SK-N-SH treated with all-trans-retinoic acid at 6 μM for 48 hours (cell line): Measurements from ENCODE around the gene TMBIM4.

ENCODE experiments used
- ATAC-seq: fragments of 200-7000 bp; cut with Tn5 transposase; 3 replicates; pipeline ENCODE4 v1.9.1; 2020; ENCODE audit warnings: mild to moderate bottlenecking, moderate library complexity
- BACH2 ChIP-seq: fragments of 250-450 bp; sonication (Bioruptor Pico); IDR thresholded peaks from 2 replicates; pipeline ENCODE4 v1.9.0; 2021; ENCODE audit warnings: mild to moderate bottlenecking, borderline replicate concordance
- CSDC2 ChIP-seq: fragments of 250-450 bp; sonication (Bioruptor Pico); IDR thresholded peaks from 2 replicates; pipeline ENCODE4 v1.5.0; 2020; ENCODE audit warnings: mild to moderate bottlenecking, moderate library complexity
- ESRRG ChIP-seq: fragments of 250-450 bp; sonication (Bioruptor Pico); IDR thresholded peaks from 2 replicates; pipeline ENCODE4 v1.6.1; 2021; ENCODE audit warnings: mild to moderate bottlenecking
- ISL1 ChIP-seq: fragments of 250-450 bp; sonication (Bioruptor Pico); IDR thresholded peaks from 2 replicates; pipeline ENCODE4 v2.1.2; 2022; ENCODE audit warnings: mild to moderate bottlenecking, moderate library complexity
- OSR1 ChIP-seq: fragments of 250-450 bp; sonication (Bioruptor Pico); IDR thresholded peaks from 2 replicates; pipeline ENCODE4 v1.8.0; 2022; ENCODE audit warnings: moderate library complexity, mild to moderate bottlenecking, inconsistent platforms
- PPARA ChIP-seq: fragments of 250-450 bp; sonication (Bioruptor Pico); IDR thresholded peaks from 2 replicates; pipeline ENCODE4 v1.5.0; 2020; ENCODE audit warnings: mild to moderate bottlenecking, borderline replicate concordance
- RARB ChIP-seq: fragments of 250-450 bp; sonication (Bioruptor Pico); IDR thresholded peaks from 2 replicates; pipeline ENCODE4 v1.8.0; 2021; ENCODE audit warnings: mild to moderate bottlenecking, moderate library complexity
- SNAI2 ChIP-seq: fragments of 250-450 bp; sonication (Bioruptor Pico); IDR thresholded peaks from 2 replicates; pipeline ENCODE4 v1.5.0; 2020; ENCODE audit warnings: mild to moderate bottlenecking, moderate library complexity
- TCF4 ChIP-seq: fragments of 250-450 bp; sonication (Bioruptor Pico); IDR thresholded peaks from 2 replicates; pipeline ENCODE4 v1.8.0; 2021; ENCODE audit warnings: mild to moderate bottlenecking, moderate library complexity, borderline replicate concordance
- ZC3H10 ChIP-seq: fragments of 250-450 bp; sonication (Bioruptor Pico); IDR thresholded peaks from 2 replicates; pipeline ENCODE4 v1.5.1; 2021; ENCODE audit warnings: mild to moderate bottlenecking, moderate library complexity
- ZFP3 ChIP-seq: fragments of 250-450 bp; sonication (Bioruptor Pico); IDR thresholded peaks from 2 replicates; pipeline ENCODE4 v1.5.0; 2020; ENCODE audit warnings: mild to moderate bottlenecking, moderate library complexity
- ZFP30 ChIP-seq: fragments of 450-650 bp; formaldehyde crosslinking; IDR thresholded peaks from 2 replicates; pipeline ENCODE4 v1.5.0; 2022; ENCODE audit warnings: mild to moderate bottlenecking, moderate library complexity
- ZNF565 ChIP-seq: fragments of 450-650 bp; formaldehyde crosslinking; conservative IDR thresholded peaks from 2 replicates; pipeline ENCODE4 v1.5.0; 2020; ENCODE audit warnings: low read depth, mild to moderate bottlenecking, moderate library complexity
- ZNF70 ChIP-seq: fragments of 450-650 bp; formaldehyde crosslinking; IDR thresholded peaks from 2 replicates; pipeline ENCODE4 v1.5.0; 2020; ENCODE audit warnings: mild to moderate bottlenecking, moderate library complexity
- ZNF8 ChIP-seq: fragments of 450-650 bp; formaldehyde crosslinking; IDR thresholded peaks from 2 replicates; pipeline ENCODE4 v1.5.0; 2020; ENCODE audit warnings: mild to moderate bottlenecking, moderate library complexity
- TF ChIP-seq, protein P1 (sequence below): fragments of 250-450 bp; sonication (Bioruptor Pico); IDR thresholded peaks from 2 replicates; pipeline ENCODE4 v1.5.1; 2021; ENCODE audit warnings: mild to moderate bottlenecking, moderate library complexity
- TF ChIP-seq, protein P2 (sequence below): fragments of 250-450 bp; sonication (Bioruptor Pico); IDR thresholded peaks from 2 replicates; pipeline ENCODE4 v1.8.0; 2021; ENCODE audit warnings: low read depth, mild to moderate bottlenecking, moderate library complexity, borderline replicate concordance
- TF ChIP-seq, protein P3 (sequence below): fragments of 250-450 bp; sonication (Bioruptor Pico); IDR thresholded peaks from 2 replicates; pipeline ENCODE4 v1.5.0; 2020; ENCODE audit warnings: mild to moderate bottlenecking, moderate library complexity
- TF ChIP-seq, protein P4 (sequence below): fragments of 250-450 bp; sonication (Bioruptor Pico); IDR thresholded peaks from 2 replicates; pipeline ENCODE4 v1.5.1; 2020; ENCODE audit warnings: low read depth, mild to moderate bottlenecking, moderate library complexity

Gene TMBIM4

DNA sequence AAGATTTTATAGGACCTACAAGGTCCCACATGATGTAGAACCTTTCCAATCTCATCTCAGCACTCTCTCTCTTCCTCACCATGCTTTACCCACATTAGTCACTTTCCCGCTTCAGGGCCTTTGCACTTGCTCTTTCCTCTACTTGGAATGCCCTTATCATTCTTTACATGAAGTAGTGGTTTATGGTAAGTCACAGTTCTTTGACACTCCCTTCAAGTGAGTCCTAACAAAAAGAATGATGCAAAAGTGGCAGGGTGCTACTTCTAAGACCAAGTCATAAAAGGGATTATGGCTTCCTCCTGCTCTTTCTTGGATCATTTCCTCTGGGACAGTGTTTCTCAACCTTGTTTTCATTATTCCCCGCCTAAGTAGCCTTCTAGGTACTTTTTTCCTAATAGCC, 13.1 kb downstream of the TMBIM4 start (continued):
- TF ChIP-seq, protein P1, sequence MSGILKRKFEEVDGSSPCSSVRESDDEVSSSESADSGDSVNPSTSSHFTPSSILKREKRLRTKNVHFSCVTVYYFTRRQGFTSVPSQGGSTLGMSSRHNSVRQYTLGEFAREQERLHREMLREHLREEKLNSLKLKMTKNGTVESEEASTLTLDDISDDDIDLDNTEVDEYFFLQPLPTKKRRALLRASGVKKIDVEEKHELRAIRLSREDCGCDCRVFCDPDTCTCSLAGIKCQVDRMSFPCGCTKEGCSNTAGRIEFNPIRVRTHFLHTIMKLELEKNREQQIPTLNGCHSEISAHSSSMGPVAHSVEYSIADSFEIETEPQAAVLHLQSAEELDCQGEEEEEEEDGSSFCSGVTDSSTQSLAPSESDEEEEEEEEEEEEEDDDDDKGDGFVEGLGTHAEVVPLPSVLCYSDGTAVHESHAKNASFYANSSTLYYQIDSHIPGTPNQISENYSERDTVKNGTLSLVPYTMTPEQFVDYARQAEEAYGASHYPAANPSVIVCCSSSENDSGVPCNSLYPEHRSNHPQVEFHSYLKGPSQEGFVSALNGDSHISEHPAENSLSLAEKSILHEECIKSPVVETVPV: no peak
- no peak for TF ChIP-seq RARB (CRISPR knock-in tag)

DNA sequence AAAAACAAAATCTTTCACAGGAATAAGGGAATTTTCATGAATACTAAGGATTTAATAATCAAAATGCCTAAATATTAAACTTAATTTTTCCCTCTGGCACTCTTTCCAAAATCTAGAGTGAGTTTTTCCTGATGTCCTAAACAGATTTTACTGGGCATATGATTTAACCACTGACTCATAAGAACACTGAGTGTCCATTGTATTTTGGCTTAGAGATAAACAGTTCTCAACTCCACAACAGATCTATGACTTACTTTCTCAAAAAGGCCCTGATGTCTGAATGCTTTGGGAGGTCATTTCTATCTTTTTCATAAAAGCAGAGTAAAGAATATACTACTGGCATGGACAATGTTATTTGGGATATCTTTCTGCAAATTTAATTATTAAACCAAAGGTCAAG, 15.0 kb downstream of the TMBIM4 start:
- ATAC-seq: no peak
- TF ChIP-seq ESRRG (CRISPR knock-in tag): no peak
- no peak for TF ChIP-seq ZNF70
- TF ChIP-seq ISL1 (CRISPR knock-in tag): no peak
- no peak for TF ChIP-seq ZC3H10
- TF ChIP-seq ZFP3 (CRISPR knock-in tag): no peak
- TF ChIP-seq OSR1 (CRISPR knock-in tag): no peak
- TF ChIP-seq, protein P2, sequence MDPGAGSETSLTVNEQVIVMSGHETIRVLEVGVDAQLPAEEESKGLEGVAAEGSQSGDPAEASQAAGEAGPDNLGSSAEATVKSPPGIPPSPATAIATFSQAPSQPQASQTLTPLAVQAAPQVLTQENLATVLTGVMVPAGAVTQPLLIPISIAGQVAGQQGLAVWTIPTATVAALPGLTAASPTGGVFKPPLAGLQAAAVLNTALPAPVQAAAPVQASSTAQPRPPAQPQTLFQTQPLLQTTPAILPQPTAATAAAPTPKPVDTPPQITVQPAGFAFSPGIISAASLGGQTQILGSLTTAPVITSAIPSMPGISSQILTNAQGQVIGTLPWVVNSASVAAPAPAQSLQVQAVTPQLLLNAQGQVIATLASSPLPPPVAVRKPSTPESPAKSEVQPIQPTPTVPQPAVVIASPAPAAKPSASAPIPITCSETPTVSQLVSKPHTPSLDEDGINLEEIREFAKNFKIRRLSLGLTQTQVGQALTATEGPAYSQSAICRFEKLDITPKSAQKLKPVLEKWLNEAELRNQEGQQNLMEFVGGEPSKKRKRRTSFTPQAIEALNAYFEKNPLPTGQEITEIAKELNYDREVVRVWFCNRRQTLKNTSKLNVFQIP (CRISPR knock-in tag): no peak
- no peak for TF ChIP-seq ZNF565 (CRISPR knock-in tag)
- TF ChIP-seq ZFP30 (CRISPR knock-in tag): no peak
- TF ChIP-seq BACH2 (CRISPR knock-in tag): no peak

DNA sequence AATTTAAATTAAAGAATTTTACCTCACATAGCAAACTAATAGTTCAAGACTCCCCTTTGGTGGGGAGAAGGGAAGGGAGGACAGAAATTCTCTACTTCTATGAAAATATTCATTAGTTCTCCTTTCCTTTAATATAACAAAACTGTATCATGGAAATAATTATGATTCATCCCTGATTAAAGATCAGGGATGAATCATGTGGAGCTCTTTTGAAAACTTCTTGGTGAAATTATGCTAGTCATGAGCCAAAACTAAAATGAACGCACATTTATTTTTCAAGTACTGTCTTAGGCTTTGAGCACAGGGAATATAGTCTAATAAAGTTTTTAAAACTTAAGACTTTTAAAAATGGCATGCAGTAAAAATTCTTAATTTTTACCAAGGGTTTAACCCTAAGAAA, 17.1 kb downstream of the TMBIM4 start:
- ATAC-seq: peak; percentile 76
- TF ChIP-seq ZFP3 (CRISPR knock-in tag): no peak
- TF ChIP-seq ZNF565 (CRISPR knock-in tag): no peak
- TF ChIP-seq TCF4 (CRISPR knock-in tag): no peak
- TF ChIP-seq, protein P3, sequence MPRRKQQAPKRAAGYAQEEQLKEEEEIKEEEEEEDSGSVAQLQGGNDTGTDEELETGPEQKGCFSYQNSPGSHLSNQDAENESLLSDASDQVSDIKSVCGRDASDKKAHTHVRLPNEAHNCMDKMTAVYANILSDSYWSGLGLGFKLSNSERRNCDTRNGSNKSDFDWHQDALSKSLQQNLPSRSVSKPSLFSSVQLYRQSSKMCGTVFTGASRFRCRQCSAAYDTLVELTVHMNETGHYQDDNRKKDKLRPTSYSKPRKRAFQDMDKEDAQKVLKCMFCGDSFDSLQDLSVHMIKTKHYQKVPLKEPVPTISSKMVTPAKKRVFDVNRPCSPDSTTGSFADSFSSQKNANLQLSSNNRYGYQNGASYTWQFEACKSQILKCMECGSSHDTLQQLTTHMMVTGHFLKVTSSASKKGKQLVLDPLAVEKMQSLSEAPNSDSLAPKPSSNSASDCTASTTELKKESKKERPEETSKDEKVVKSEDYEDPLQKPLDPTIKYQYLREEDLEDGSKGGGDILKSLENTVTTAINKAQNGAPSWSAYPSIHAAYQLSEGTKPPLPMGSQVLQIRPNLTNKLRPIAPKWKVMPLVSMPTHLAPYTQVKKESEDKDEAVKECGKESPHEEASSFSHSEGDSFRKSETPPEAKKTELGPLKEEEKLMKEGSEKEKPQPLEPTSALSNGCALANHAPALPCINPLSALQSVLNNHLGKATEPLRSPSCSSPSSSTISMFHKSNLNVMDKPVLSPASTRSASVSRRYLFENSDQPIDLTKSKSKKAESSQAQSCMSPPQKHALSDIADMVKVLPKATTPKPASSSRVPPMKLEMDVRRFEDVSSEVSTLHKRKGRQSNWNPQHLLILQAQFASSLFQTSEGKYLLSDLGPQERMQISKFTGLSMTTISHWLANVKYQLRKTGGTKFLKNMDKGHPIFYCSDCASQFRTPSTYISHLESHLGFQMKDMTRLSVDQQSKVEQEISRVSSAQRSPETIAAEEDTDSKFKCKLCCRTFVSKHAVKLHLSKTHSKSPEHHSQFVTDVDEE (CRISPR knock-in tag): no peak
- no peak for TF ChIP-seq ISL1 (CRISPR knock-in tag)
- no peak for TF ChIP-seq ZNF8 (CRISPR knock-in tag)

DNA sequence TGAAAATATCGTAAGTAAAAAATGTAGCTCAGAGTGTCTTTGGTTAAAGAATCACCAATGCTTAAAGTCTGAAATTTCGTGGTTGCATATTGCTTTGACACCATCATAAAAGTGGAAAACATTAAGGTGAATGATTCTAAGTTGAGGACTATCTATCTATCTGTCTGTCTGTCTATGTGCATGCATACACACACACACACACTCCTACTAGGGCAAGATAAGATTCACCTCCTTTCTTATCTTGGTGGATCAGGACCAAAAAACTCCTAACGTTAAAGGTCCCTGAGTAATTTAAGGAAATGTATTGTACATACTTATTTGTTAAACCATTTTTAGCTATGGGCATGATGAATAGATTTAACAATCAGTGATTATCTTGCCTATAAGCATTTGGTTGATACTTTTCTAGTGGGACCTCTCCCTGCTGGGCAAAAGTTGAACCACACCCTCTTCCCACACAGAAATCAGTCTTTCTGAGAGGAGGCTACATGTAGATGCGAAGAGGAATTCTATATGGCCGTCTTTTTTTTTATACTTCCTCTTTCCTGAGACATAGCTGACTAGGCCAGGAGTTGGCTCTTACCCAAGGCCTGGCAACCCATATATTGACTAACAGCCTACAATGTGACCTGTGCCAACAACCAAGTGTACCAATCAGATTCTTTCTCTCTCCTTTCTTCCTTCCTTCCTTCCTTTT, 19.9 kb downstream of the TMBIM4 start:
- TF ChIP-seq TCF4 (CRISPR knock-in tag) (no peak), ZNF8 (CRISPR knock-in tag) (no peak), BACH2 (CRISPR knock-in tag) (no peak), ZNF565 (CRISPR knock-in tag) (no peak), ZFP30 (CRISPR knock-in tag) (no peak), PPARA (CRISPR knock-in tag) (no peak), ESRRG (CRISPR knock-in tag) (no peak), SNAI2 (CRISPR knock-in tag) (no peak), ISL1 (CRISPR knock-in tag) (no peak), ZFP3 (CRISPR knock-in tag) (no peak), ZC3H10 (no peak), CSDC2 (CRISPR knock-in tag) (no peak), ZNF70 (no peak)
- TF ChIP-seq, protein P4, sequence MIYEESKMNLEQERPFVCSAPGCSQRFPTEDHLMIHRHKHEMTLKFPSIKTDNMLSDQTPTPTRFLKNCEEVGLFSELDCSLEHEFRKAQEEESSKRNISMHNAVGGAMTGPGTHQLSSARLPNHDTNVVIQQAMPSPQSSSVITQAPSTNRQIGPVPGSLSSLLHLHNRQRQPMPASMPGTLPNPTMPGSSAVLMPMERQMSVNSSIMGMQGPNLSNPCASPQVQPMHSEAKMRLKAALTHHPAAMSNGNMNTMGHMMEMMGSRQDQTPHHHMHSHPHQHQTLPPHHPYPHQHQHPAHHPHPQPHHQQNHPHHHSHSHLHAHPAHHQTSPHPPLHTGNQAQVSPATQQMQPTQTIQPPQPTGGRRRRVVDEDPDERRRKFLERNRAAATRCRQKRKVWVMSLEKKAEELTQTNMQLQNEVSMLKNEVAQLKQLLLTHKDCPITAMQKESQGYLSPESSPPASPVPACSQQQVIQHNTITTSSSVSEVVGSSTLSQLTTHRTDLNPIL (CRISPR knock-in tag): no peak
- TF ChIP-seq, protein P3 (CRISPR knock-in tag): no peak
- ATAC-seq: no peak
